ENCODE measurements around the gene BCL2L12.

BCL2L12 gene

GRCh38 chr19:49642492-49643035 lies 23.2 kb upstream of the BCL2L12 start:
- no peak for DNase-seq

- DNase-seq: no peak
Observed at GRCh38 chr19:49643466-49643865, 22.3 kb upstream of the BCL2L12 start.

GRCh38 chr19:49645592-49645991 lies 20.1 kb upstream of the BCL2L12 start:
- no peak for DNase-seq

GRCh38 chr19:49645995-49646394 lies 19.7 kb upstream of the BCL2L12 start:
- no peak for DNase-seq

GRCh38 chr19:49646586-49646985 lies 19.1 kb upstream of the BCL2L12 start:
- no peak for DNase-seq

GRCh38 chr19:49651029-49651819 lies 14.5 kb upstream of the BCL2L12 start:
- no peak for DNase-seq

- no peak for DNase-seq
Observed at GRCh38 chr19:49651820-49652550, 13.7 kb upstream of the BCL2L12 start.

GRCh38 chr19:49652551-49653465 lies 12.9 kb upstream of the BCL2L12 start:
- DNase-seq: no peak

GRCh38 chr19:49653466-49653806 lies 12.3 kb upstream of the BCL2L12 start:
- no peak for DNase-seq

- no peak for DNase-seq
Observed at GRCh38 chr19:49654581-49654980, 11.2 kb upstream of the BCL2L12 start.

- DNase-seq: no peak
Observed at GRCh38 chr19:49655570-49656455, 9.9 kb upstream of the BCL2L12 start.

- DNase-seq: no peak
Observed at GRCh38 chr19:49656456-49657109, 9.2 kb upstream of the BCL2L12 start.

- no peak for DNase-seq
Observed at GRCh38 chr19:49657493-49658138, 8.1 kb upstream of the BCL2L12 start.

- DNase-seq: no peak
Observed at GRCh38 chr19:49658139-49658517, 7.6 kb upstream of the BCL2L12 start.

- DNase-seq: no peak
Observed at GRCh38 chr19:49658566-49659442, 6.9 kb upstream of the BCL2L12 start.

GRCh38 chr19:49660338-49660961 lies 5.3 kb upstream of the BCL2L12 start:
- no peak for DNase-seq

GRCh38 chr19:49662011-49662410 lies 3.7 kb upstream of the BCL2L12 start:
- DNase-seq: no peak

- no peak for DNase-seq
Observed at GRCh38 chr19:49663224-49663623, 2.5 kb upstream of the BCL2L12 start.

All from islet precursor cell (in vitro differentiated cells).